IMR-90 (cell line): ENCODE results near the gene RXRG. TPM values are rescaled to one million over a fixed set of nuclear protein-coding genes. Genes with fewer than 3 reads are reported as not detected.

Experiments used
- ATAC-seq: fragments of 200-7000 bp; cut with Tn5 transposase; 2 replicates; pipeline ENCODE4 v1.9.1; 2020; ENCODE audit warnings: low read depth, mild to moderate bottlenecking, moderate library complexity
- BruUV-seq: library from RNA; stranded (reverse); fragments of 400-500 nt; replicated peaks from 2 replicates; lab custom pipeline; 2021; lab: Mats Ljungman, UMichigan
- CTCF ChIA-PET: fragments of 300-600 bp; formaldehyde crosslinking; extraction: SDS; loops from one replicate; lab custom pipeline; 2021; ENCODE audit warnings: antibody characterized with exemption; lab: Yijun Ruan, JAX
- POLR2A ChIA-PET: fragments of 300-600 bp; sonication (Branson Sonifier 250); formaldehyde crosslinking; loops from one replicate; lab custom pipeline; 2022; ENCODE audit warnings: antibody characterized with exemption; ENCODE audit not compliant: unreplicated experiment; lab: Charles Lee
- DNase-seq: peaks from one replicate; pipeline ENCODE4 v3.0.0; 2013
- H2AFZ ChIP-seq: replicated peaks from 2 replicates; pipeline ENCODE3; 2013; ENCODE audit warnings: low read length, mild to moderate bottlenecking; ENCODE audit not compliant: poor library complexity
- H2AK5ac ChIP-seq: 2 replicates; pipeline ENCODE4 v1.6.1; 2013; ENCODE audit warnings: low read depth, low read length, inconsistent platforms
- H2AK9ac ChIP-seq: replicated peaks from 2 replicates; pipeline ENCODE3; 2013; ENCODE audit warnings: mild to moderate bottlenecking, low read depth, low read length, moderate library complexity; ENCODE audit not compliant: poor library complexity
- H2BK120ac ChIP-seq: 2 replicates; pipeline ENCODE4 v1.6.1; 2013; ENCODE audit warnings: low read depth, low read length, inconsistent platforms
- H2BK15ac ChIP-seq: 3 replicates; pipeline ENCODE4 v1.6.1; 2013; ENCODE audit warnings: low read depth, low read length, inconsistent platforms
- H2BK20ac ChIP-seq: 2 replicates; pipeline ENCODE4 v1.6.1; 2013; ENCODE audit warnings: low read depth, mild to moderate bottlenecking, inconsistent platforms, low read length, moderate library complexity
- H2BK5ac ChIP-seq: 2 replicates; pipeline ENCODE4 v1.6.1; 2013; ENCODE audit warnings: mild to moderate bottlenecking, low read depth, low read length, inconsistent platforms; ENCODE audit not compliant: poor library complexity, severe bottlenecking
- H3K14ac ChIP-seq: replicated peaks from 2 replicates; pipeline ENCODE4 v1.6.1; 2013; ENCODE audit warnings: low read depth, low read length, inconsistent platforms
- H3K18ac ChIP-seq: 2 replicates; pipeline ENCODE4 v1.6.1; 2013; ENCODE audit warnings: low read depth, low read length, control low read depth
- H3K23ac ChIP-seq: 2 replicates; pipeline ENCODE4 v1.6.1; 2013; ENCODE audit warnings: low read depth, low read length, inconsistent platforms
- H3K27ac ChIP-seq: 2 replicates; pipeline ENCODE4 v1.5.1; 2013; ENCODE audit warnings: mild to moderate bottlenecking, control low read depth, low read length; ENCODE audit not compliant: insufficient read depth
- H3K27me3 ChIP-seq: 2 replicates; pipeline ENCODE4 v1.6.1; 2013; ENCODE audit warnings: low read length; ENCODE audit not compliant: control insufficient read depth, insufficient read depth
- H3K36me3 ChIP-seq: 2 replicates; pipeline ENCODE4 v1.6.1; 2013; ENCODE audit warnings: low read length, mixed read lengths; ENCODE audit not compliant: control insufficient read depth, insufficient read depth
- H3K4ac ChIP-seq: 2 replicates; pipeline ENCODE4 v1.6.1; 2013; ENCODE audit warnings: low read depth, low read length, inconsistent platforms
- H3K4me1 ChIP-seq: 2 replicates; pipeline ENCODE4 v1.6.1; 2013; ENCODE audit warnings: low read length, mixed read lengths; ENCODE audit not compliant: control insufficient read depth, insufficient read depth
- H3K4me2 ChIP-seq: 2 replicates; pipeline ENCODE4 v1.6.1; 2013; ENCODE audit warnings: low read depth, mild to moderate bottlenecking, control low read depth, low read length, moderate library complexity
- H3K4me3 ChIP-seq: 2 replicates; pipeline ENCODE4 v1.5.1; 2013; ENCODE audit warnings: low read depth, mild to moderate bottlenecking, control low read depth, low read length, moderate library complexity; ENCODE audit not compliant: insufficient read depth
- H3K56ac ChIP-seq: 2 replicates; pipeline ENCODE4 v1.6.1; 2013; ENCODE audit warnings: low read length, inconsistent platforms; ENCODE audit not compliant: insufficient read depth; ENCODE audit errors: extremely low read depth
- H3K79me1 ChIP-seq, 2 experiments: 2 replicates each; pipeline ENCODE4 v1.6.1; 2013; ENCODE audit warnings: low read length in 2 of 2, inconsistent platforms in 1 of 2, low read depth in 1 of 2
- H3K9ac ChIP-seq: 2 replicates; pipeline ENCODE4 v1.6.1; 2013; ENCODE audit warnings: low read depth, low read length, control low read depth
- H3K9me1 ChIP-seq: 2 replicates; pipeline ENCODE4 v1.6.1; 2013; ENCODE audit warnings: low read length, inconsistent platforms; ENCODE audit not compliant: insufficient read depth
- H3K9me3 ChIP-seq: 2 replicates; pipeline ENCODE4 v1.6.1; 2013; ENCODE audit warnings: low read length; ENCODE audit not compliant: control insufficient read depth, insufficient read depth
- H4K20me1 ChIP-seq: 2 replicates; pipeline ENCODE4 v1.6.1; 2013; ENCODE audit warnings: low read length, inconsistent platforms; ENCODE audit not compliant: insufficient read depth
- H4K5ac ChIP-seq: 2 replicates; pipeline ENCODE4 v1.6.1; 2013; ENCODE audit warnings: mild to moderate bottlenecking, low read depth, low read length, control low read depth
- H4K8ac ChIP-seq, 2 experiments: 2 replicates each; pipeline ENCODE4 v1.6.1; 2013; ENCODE audit warnings: low read depth in 2 of 2, low read length in 2 of 2, control low read depth in 1 of 2, inconsistent platforms in 1 of 2
- H4K91ac ChIP-seq: 2 replicates; pipeline ENCODE4 v1.6.1; 2013; ENCODE audit warnings: low read depth, low read length, inconsistent platforms; ENCODE audit not compliant: insufficient read depth
- CHD1 ChIP-seq: IDR thresholded peaks from 2 replicates; pipeline ENCODE4 v1.6.1; 2012; ENCODE audit warnings: low read depth, low read length, improper control_type of control experiment
- CTCF ChIP-seq: conservative IDR thresholded peaks from 2 replicates; pipeline ENCODE4 v1.5.1; 2012; ENCODE audit warnings: mild to moderate bottlenecking, low read depth, low read length, improper control_type of control experiment
- ELK1 ChIP-seq: fragments of 150-350 bp; IDR thresholded peaks from 2 replicates; pipeline ENCODE4 v1.6.1; 2016; ENCODE audit warnings: low read depth, mild to moderate bottlenecking, low read length, moderate library complexity, borderline replicate concordance
- MAFK ChIP-seq: IDR thresholded peaks from 2 replicates; pipeline ENCODE4 v1.6.1; 2012; ENCODE audit warnings: low read depth, low read length, improper control_type of control experiment
- MXI1 ChIP-seq: IDR thresholded peaks from 2 replicates; pipeline ENCODE4 v1.6.1; 2012; ENCODE audit warnings: low read depth, mild to moderate bottlenecking, low read length, moderate library complexity, borderline replicate concordance
- NFE2L2 ChIP-seq: fragments of 150-350 bp; IDR thresholded peaks from 2 replicates; pipeline ENCODE4 v1.6.1; 2016; ENCODE audit warnings: low read depth, mild to moderate bottlenecking, low read length
- RCOR1 ChIP-seq: IDR thresholded peaks from 2 replicates; pipeline ENCODE4 v1.6.1; 2012; ENCODE audit warnings: mild to moderate bottlenecking, low read length, improper control_type of control experiment; ENCODE audit not compliant: insufficient replicate concordance
- SMC3 ChIP-seq: fragments of 150-350 bp; IDR thresholded peaks from 2 replicates; pipeline ENCODE4 v1.6.1; 2016; ENCODE audit warnings: low read depth, mild to moderate bottlenecking, antibody characterized with exemption, low read length, moderate library complexity
- USF2 ChIP-seq: fragments of 150-350 bp; IDR thresholded peaks from 2 replicates; pipeline ENCODE4 v1.6.1; 2017; ENCODE audit warnings: mild to moderate bottlenecking, antibody characterized with exemption, low read length, low read depth
- WGBS, 2 experiments: methylation state at CpG; one replicate each; pipeline versions ENCODE4 v1.1.5 to v1.1.7; 2013; ENCODE audit warnings: missing lambda C conversion rate in 2 of 2; ENCODE audit not compliant: insufficient read length in 1 of 2; ENCODE audit errors: extremely low coverage in 2 of 2; 5-methylcytosine and 5-hydroxymethylcytosine counted together
- dilution Hi-C: fragments of 300-500 bp; cut with HindIII; formaldehyde crosslinking; loops from one replicate; pipeline ENCODE4 v1.14.3; 2018; ENCODE audit warnings: low sequenced_read_pairs; ENCODE audit not compliant: unreplicated experiment
- in situ Hi-C: fragments of 300-500 bp; cut with MboI; formaldehyde crosslinking; loops from 3 replicates; pipeline ENCODE4 v1.14.3; 2019; ENCODE audit warnings: low sequenced_read_pairs, inconsistent platforms, mixed read lengths
- intact Hi-C: fragments of 100-400 bp; cut with micrococcal nuclease; formaldehyde crosslinking; loops from 2 replicates; pipeline ENCODE4 v1.10.0; 2022
- polyA plus RNA-seq, 3 experiments: library from polyadenylated mRNA; depleted of rRNA; stranded (reverse); fragments of >200 nt; gene quantifications; 2 replicates each; pipeline ENCODE4 v1.2.3, GENCODE V29; 2012; ENCODE audit warnings: low replicate concordance in 1 of 3
- total RNA-seq: library from RNA; depleted of rRNA; stranded (reverse); fragments of >200 nt; gene quantifications from 2 replicates; pipeline ENCODE4 v1.2.3, GENCODE V29; 2012

The RXRG gene
- total and polyA plus RNA-seq, 2 of the 4 experiments (the other 2 are of a cell fraction): not detected

- no peak overlapping the region for H2AFZ ChIP-seq
- no peak overlapping the region for H2BK5ac ChIP-seq
- TF ChIP-seq CTCF (no peak), ELK1 (no peak), MXI1 (no peak), NFE2L2 (no peak), RCOR1 (no peak), CHD1 (no peak), MAFK (no peak), SMC3 (no peak), USF2 (no peak)
- no peak overlapping the region for H3K14ac ChIP-seq
- H3K56ac ChIP-seq: no peak overlapping the region
- no peak overlapping the region for H3K18ac ChIP-seq
- H2BK120ac ChIP-seq: no peak overlapping the region
- BruUV-seq: no TSS peak
- H3K4me1 ChIP-seq: no peaks in the 10 kb centered on the region
- H3K4me3 ChIP-seq: no peak overlapping the region
- H3K4me2 ChIP-seq: no peak overlapping the region
- no peaks in the 10 kb centered on the region for H3K27me3 ChIP-seq
- H3K27ac ChIP-seq: no peak overlapping the region
- no peak overlapping the region for H4K5ac ChIP-seq
- H4K91ac ChIP-seq: no peak overlapping the region
- no peak overlapping the region for H2BK15ac ChIP-seq
- in situ Hi-C loops: no loop called here
- intact Hi-C loops: no loop called here
- no peak overlapping the region for H2AK9ac ChIP-seq
- no peak overlapping the region for H3K23ac ChIP-seq
- dilution Hi-C loops: no loop called here
- CTCF ChIA-PET: no interaction called here
- no peaks in the 10 kb centered on the region for H3K79me1 ChIP-seq
- H3K9me3 ChIP-seq: no peaks in the 10 kb centered on the region
- no peak overlapping the region for H2AK5ac ChIP-seq
- no peak overlapping the region for H3K4ac ChIP-seq
- H4K8ac ChIP-seq: no peak overlapping the region
- ATAC-seq (no peak), DNase-seq (no peak)
- no peaks in the 10 kb centered on the region for H3K9me1 ChIP-seq
- H4K20me1 ChIP-seq: no peaks in the 10 kb centered on the region
- POLR2A ChIA-PET: no interaction called here
- no peak overlapping the region for H3K9ac ChIP-seq
- no peaks in the 10 kb centered on the region for H3K36me3 ChIP-seq
- no peak overlapping the region for H2BK20ac ChIP-seq
- no CpG with 5 or more reads among the region's 3 CpGs for WGBS, 2 experiments
Observed at GRCh38 chr1:165414620-165415019, 30.3 kb downstream of the RXRG start.
